ENCODE results near the gene SWT1. TPM values are rescaled to one million over a fixed set of nuclear protein-coding genes. Genes with fewer than 3 reads are reported as not detected.

Gene SWT1
- total and polyA plus RNA-seq, 10 donors, result 1.3 to 12.8 (median 6.6) TPM

GRCh38 chr1:185154912-185155513, 2.0 kb upstream of the SWT1 start:
- DNase-seq, result no peak
- Histone ChIP-seq H3K4me1 (peaks cover 15 to 63% (median 49%) of the 10 kb centered on the region in 6 donors), H3K36me3 (peaks cover 0 to 18% (median 4%) of the 10 kb centered on the region in 6 donors), H3K27ac (peak overlapping the region; percentile 98 to 100 (median 99)), H3K9me3 (no peaks in the 10 kb centered on the region), H3K27me3 (replicated peaks in 1 of 7) (no peaks in the 10 kb centered on the region), H3K4me3 (peak overlapping the region in 5 of 8 donors; percentile 71 to 86 (median 78))
- WGBS, 5 donors, result 45 to 58% (median 49%) methylated on average over 2 of the region's 2 CpGs
- intact Hi-C loops (cut with DNase I; ENCODE audit: low total_unique reads), result loop anchor here (10.0 kb wide), 1 partner anchor 160 kb away; the partner anchor contains the start of gene IVNS1ABP
- TF ChIP-seq POLR2AphosphoS5 (IDR thresholded peaks at IDR 0.05) (no peak), POLR2A (IDR thresholded peaks at IDR 0.05) (no peak), CTCF (IDR thresholded peaks at IDR 0.05 in 8 of 11, conservative IDR thresholded peaks at IDR 0.05 in 3 of 11) (no peak)

GRCh38 chr1:185155600-185156287, 1.2 kb upstream of the SWT1 start:
- Histone ChIP-seq H3K36me3 (peaks cover 0 to 11% (median 0%) of the 10 kb centered on the region in 6 donors), H3K4me3 (peak overlapping the region; percentile 71 to 86 (median 78)), H3K4me1 (peaks cover 15 to 63% (median 49%) of the 10 kb centered on the region in 6 donors), H3K9me3 (no peaks in the 10 kb centered on the region), H3K27ac (peak overlapping the region; percentile 98 to 100 (median 99)), H3K27me3 (replicated peaks in 1 of 7) (no peaks in the 10 kb centered on the region)
- 6 to 9% (median 7%) methylated on average over 11 of the region's 11 CpGs for WGBS, 5 donors
- no peak for DNase-seq
- TF ChIP-seq POLR2A (IDR thresholded peaks at IDR 0.05) (no peak), CTCF (IDR thresholded peaks at IDR 0.05 in 8 of 11, conservative IDR thresholded peaks at IDR 0.05 in 3 of 11) (no peak), POLR2AphosphoS5 (IDR thresholded peaks at IDR 0.05) (no peak)
- intact Hi-C loops (cut with DNase I; ENCODE audit: low total_unique reads), result loop anchor here (10.0 kb wide), 1 partner anchor 159 kb away; the partner anchor contains the start of gene IVNS1ABP

- H3K27ac ChIP-seq, result peak overlapping the region; percentile 98 to 100 (median 99)
- H3K36me3 ChIP-seq, result peaks cover 0 to 8% (median 0%) of the 10 kb centered on the region in 6 donors
- peak; percentile 94 for DNase-seq
- intact Hi-C loops (cut with DNase I; ENCODE audit: low total_unique reads), result loop anchor here (10.0 kb wide), 1 partner anchor 158 kb away; the partner anchor contains the start of gene IVNS1ABP
- WGBS, 5 donors, result 0 to 1% (median 0%) methylated on average over 22 to 30 of the region's 30 CpGs
- H3K9me3 ChIP-seq, result no peaks in the 10 kb centered on the region
- peaks cover 15 to 63% (median 49%) of the 10 kb centered on the region in 6 donors for H3K4me1 ChIP-seq
- H3K27me3 ChIP-seq (replicated peaks in 1 of 7), result no peaks in the 10 kb centered on the region
- TF ChIP-seq CTCF (IDR thresholded peaks at IDR 0.05 in 8 of 11, conservative IDR thresholded peaks at IDR 0.05 in 3 of 11) (no peak), POLR2A (IDR thresholded peaks at IDR 0.05) (no peak), POLR2AphosphoS5 (IDR thresholded peaks at IDR 0.05) (no peak)
- peak overlapping the region; percentile 71 to 86 (median 78) for H3K4me3 ChIP-seq
These were observed 596 bp upstream of the SWT1 start for GRCh38 chr1:185156288-185156853.

All from spleen (tissue), 11 donors.